Transverse colon (tissue), 4 donors: ENCODE results near the gene ACTN1. TPM values are rescaled to one million over a fixed set of nuclear protein-coding genes. Genes with fewer than 3 reads are reported as not detected.
A peak's percentile ranks its signal among the peaks of the same experiment; 100 is the strongest.

ENCODE experiments used
- DNase-seq: peaks from one replicate; pipeline ENCODE4 v3.0.0-alpha.2; 2019
- H3K27ac ChIP-seq, 4 donors: fragments of 200-600 bp; sonication (generic); 2 replicates each; pipeline ENCODE4 v1.5.1; 2016 to 2018; ENCODE audit warnings: inconsistent platforms in 4 of 4
- H3K27me3 ChIP-seq: fragments of 200-600 bp; sonication (generic); 2 replicates; pipeline ENCODE4 v1.5.1; 2017; ENCODE audit warnings: inconsistent platforms
- H3K36me3 ChIP-seq, 4 donors: fragments of 200-600 bp; sonication (generic); 2 replicates each; pipeline ENCODE4 v1.5.1; 2017 to 2019; ENCODE audit warnings: inconsistent platforms in 4 of 4
- H3K4me1 ChIP-seq, 4 donors: fragments of 200-600 bp; sonication (generic); 2 replicates each; pipeline ENCODE4 v1.5.1; 2017 to 2020; ENCODE audit warnings: inconsistent platforms in 4 of 4
- H3K4me3 ChIP-seq, 4 donors: fragments of 200-600 bp; sonication (generic); 1 replicate in 1 of 4; 2 replicates in 3 of 4; pipeline versions ENCODE4 v1.5.1 to v1.6.1; 2017 to 2019; ENCODE audit warnings: inconsistent platforms in 4 of 4
- H3K9me3 ChIP-seq, 2 donors: fragments of 200-600 bp; sonication (generic); 2 replicates each; pipeline ENCODE4 v1.5.1; 2017 to 2019; ENCODE audit warnings: inconsistent platforms in 2 of 2
- CTCF ChIP-seq, 5 experiments: fragments of 200-600 bp in 3 of 5; fragments of 450-650 bp in 2 of 5; sonication (generic) in 3 of 5; IDR thresholded peaks; 1 replicate in 2 of 5; 2 replicates in 3 of 5; pipeline ENCODE4 v1.5.1; 2016 to 2017; ENCODE audit warnings: antibody characterized with exemption in 5 of 5, inconsistent platforms in 3 of 5, mild to moderate bottlenecking in 2 of 5, moderate library complexity in 1 of 5
- EP300 ChIP-seq: sonication (generic); formaldehyde crosslinking; IDR thresholded peaks from one replicate; pipeline ENCODE4 v1.6.1; 2017; ENCODE audit warnings: antibody characterized with exemption, low read depth
- POLR2A ChIP-seq: fragments of 450-650 bp; IDR thresholded peaks from one replicate; pipeline ENCODE4 v1.6.1; 2016; ENCODE audit warnings: antibody characterized with exemption, mild to moderate bottlenecking, moderate library complexity
- POLR2AphosphoS5 ChIP-seq, 3 donors: sonication (generic); formaldehyde crosslinking; IDR thresholded peaks; one replicate each; pipeline ENCODE4 v1.6.1; 2016; ENCODE audit warnings: antibody characterized with exemption in 3 of 3
- WGBS, 2 donors: methylation state at CpG; one replicate each; pipeline ENCODE4 v1.1.5; 2018; ENCODE audit warnings: low coverage in 1 of 2; 5-methylcytosine and 5-hydroxymethylcytosine counted together
- in situ Hi-C, 4 donors: fragments of 200-750 bp; cut with MboI; loops; one replicate each; pipeline versions ENCODE4 v1.15.0 to v1.15.1; 2017; ENCODE audit warnings: low sequenced_read_pairs in 3 of 4, low pct_ligation_motif_present in 1 of 4, low pct_unique_long_range_greater_than_20kb in 1 of 4
- intact Hi-C: fragments of 100-400 bp; cut with DNase I; formaldehyde crosslinking; loops from one replicate; pipeline ENCODE4 v1.15.1; 2023; ENCODE audit warnings: low total_unique reads
- total RNA-seq, 4 donors: library from RNA; depleted of rRNA; stranded (reverse); fragments of >200 nt; gene quantifications; one replicate each; pipeline ENCODE4 v1.1.0, GENCODE V29; 2016

Gene ACTN1
- total RNA-seq, 4 donors from 2014 or later = 127 to 403 (median 197) TPM

- WGBS, 2 donors = 92 to 100% methylated on average over 2 to 22 of the region's 22 CpGs
- in situ Hi-C loops = no loop called here
- peak overlapping the region; percentile 24 to 72 (median 51) for H3K27ac ChIP-seq
Observed at GRCh38 chr14:68885226-68886108, 93.6 kb downstream of the ACTN1 start.

GRCh38 chr14:68884031-68885030 is 94.8 kb downstream of the ACTN1 start:
- H3K27ac ChIP-seq = peak overlapping the region; percentile 24 to 72 (median 51)
- H3K36me3 ChIP-seq = peaks cover 0 to 66% (median 19%) of the 10 kb centered on the region in 4 donors
- no peaks in the 10 kb centered on the region for H3K9me3 ChIP-seq
- peak; percentile 30 for DNase-seq
- intact Hi-C loops = no loop called here
- in situ Hi-C loops = no loop called here
- WGBS, 2 donors = 62% methylated on average over 10 of the region's 10 CpGs; no CpG with 5 or more reads in 1 of the 2 donors
- TF ChIP-seq POLR2AphosphoS5 (IDR thresholded peaks at IDR 0.05) = peak in 1 of 3 donors; percentile 8
- TF ChIP-seq CTCF (IDR thresholded peaks at IDR 0.05) = no peak
- no peak for TF ChIP-seq POLR2A
- no peak for TF ChIP-seq EP300
- H3K27me3 ChIP-seq = no peaks in the 10 kb centered on the region
- no peak overlapping the region for H3K4me3 ChIP-seq
- peaks cover 4 to 11% (median 8%) of the 10 kb centered on the region in 4 donors for H3K4me1 ChIP-seq

More at GRCh38 chr14:68885226-68886108, 93.6 kb downstream of the ACTN1 start:
- DNase-seq = no peak
- no peak for TF ChIP-seq CTCF (IDR thresholded peaks at IDR 0.05)
- no peak for TF ChIP-seq POLR2AphosphoS5 (IDR thresholded peaks at IDR 0.05)
- no peak for TF ChIP-seq EP300
- TF ChIP-seq POLR2A = no peak
- Histone ChIP-seq H3K27me3 (no peaks in the 10 kb centered on the region), H3K4me3 (no peak overlapping the region), H3K9me3 (no peaks in the 10 kb centered on the region), H3K36me3 (peaks cover 0 to 64% (median 22%) of the 10 kb centered on the region in 4 donors), H3K4me1 (peaks cover 4 to 11% (median 8%) of the 10 kb centered on the region in 4 donors)
- intact Hi-C loops = no loop called here

- in situ Hi-C loops (no loop called here), intact Hi-C loops (no loop called here)
- no peak for DNase-seq
- WGBS, 2 donors = 90% methylated on average over 10 of the region's 10 CpGs; no CpG with 5 or more reads in 1 of the 2 donors
- Histone ChIP-seq H3K9me3 (no peaks in the 10 kb centered on the region), H3K27ac (peak overlapping the region in 1 of 4 donors; percentile 50), H3K27me3 (no peaks in the 10 kb centered on the region), H3K4me3 (no peak overlapping the region), H3K36me3 (peaks cover 0 to 62% (median 27%) of the 10 kb centered on the region in 4 donors), H3K4me1 (peaks cover 4 to 11% (median 8%) of the 10 kb centered on the region in 4 donors)
- TF ChIP-seq CTCF (IDR thresholded peaks at IDR 0.05) (no peak), POLR2A (no peak), POLR2AphosphoS5 (IDR thresholded peaks at IDR 0.05) (no peak), EP300 (no peak)
Observed at GRCh38 chr14:68882235-68882634, 96.9 kb downstream of the ACTN1 start.
